ENCODE results near the gene GRIP1.

GRIP1 gene, protein sequence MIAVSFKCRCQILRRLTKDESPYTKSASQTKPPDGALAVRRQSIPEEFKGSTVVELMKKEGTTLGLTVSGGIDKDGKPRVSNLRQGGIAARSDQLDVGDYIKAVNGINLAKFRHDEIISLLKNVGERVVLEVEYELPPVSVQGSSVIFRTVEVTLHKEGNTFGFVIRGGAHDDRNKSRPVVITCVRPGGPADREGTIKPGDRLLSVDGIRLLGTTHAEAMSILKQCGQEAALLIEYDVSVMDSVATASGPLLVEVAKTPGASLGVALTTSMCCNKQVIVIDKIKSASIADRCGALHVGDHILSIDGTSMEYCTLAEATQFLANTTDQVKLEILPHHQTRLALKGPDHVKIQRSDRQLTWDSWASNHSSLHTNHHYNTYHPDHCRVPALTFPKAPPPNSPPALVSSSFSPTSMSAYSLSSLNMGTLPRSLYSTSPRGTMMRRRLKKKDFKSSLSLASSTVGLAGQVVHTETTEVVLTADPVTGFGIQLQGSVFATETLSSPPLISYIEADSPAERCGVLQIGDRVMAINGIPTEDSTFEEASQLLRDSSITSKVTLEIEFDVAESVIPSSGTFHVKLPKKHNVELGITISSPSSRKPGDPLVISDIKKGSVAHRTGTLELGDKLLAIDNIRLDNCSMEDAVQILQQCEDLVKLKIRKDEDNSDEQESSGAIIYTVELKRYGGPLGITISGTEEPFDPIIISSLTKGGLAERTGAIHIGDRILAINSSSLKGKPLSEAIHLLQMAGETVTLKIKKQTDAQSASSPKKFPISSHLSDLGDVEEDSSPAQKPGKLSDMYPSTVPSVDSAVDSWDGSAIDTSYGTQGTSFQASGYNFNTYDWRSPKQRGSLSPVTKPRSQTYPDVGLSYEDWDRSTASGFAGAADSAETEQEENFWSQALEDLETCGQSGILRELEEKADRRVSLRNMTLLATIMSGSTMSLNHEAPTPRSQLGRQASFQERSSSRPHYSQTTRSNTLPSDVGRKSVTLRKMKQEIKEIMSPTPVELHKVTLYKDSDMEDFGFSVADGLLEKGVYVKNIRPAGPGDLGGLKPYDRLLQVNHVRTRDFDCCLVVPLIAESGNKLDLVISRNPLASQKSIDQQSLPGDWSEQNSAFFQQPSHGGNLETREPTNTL

DNA sequence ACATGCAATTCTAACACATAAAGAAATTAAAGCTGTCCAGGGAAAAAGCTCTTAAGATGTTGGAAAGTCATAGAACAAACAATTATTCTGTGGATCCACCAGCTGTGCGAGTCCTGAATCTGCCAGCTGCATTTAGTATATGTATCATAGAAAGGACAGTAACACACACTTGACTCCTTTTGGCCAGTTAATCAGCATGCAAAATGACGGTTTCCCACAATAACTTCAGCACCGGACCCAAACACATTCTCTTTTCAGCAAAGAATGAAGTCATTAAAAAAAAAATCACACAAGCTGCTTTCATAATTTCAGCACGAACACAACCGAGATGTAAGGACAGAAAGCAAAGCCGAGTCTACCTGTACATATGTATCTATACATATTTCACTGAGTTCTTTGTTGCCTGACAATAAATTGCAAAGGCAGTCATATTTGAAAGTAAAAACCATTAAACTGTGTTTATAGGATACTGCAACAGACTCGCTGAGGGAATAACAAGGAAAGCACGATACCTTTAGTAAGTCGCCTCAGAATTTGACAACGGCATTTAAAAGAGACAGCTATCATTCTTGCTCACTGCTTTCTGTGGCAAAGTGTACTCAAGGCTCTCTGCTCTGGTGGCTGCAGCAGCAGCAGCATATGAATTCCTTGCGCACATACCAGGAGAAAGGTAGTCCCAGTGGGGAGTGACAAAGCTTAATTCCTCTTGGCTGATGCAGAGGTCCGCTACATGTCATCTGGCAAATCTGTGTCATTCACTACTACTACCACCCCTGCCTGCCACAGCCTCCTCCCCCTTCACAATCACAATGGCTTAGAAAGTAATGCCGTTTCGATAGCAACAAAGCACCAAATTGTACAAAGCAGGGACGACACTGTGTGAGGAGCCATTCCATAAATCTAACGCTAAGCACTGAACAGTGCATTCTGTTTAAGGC is at the start of gene GRIP1:
TSS of gene GRIP1 (minus strand) at position 739 of the 938 bp plus-strand sequence. CDS start at position 567, 172 bp downstream.
- DNase-seq, result no peak

DNA sequence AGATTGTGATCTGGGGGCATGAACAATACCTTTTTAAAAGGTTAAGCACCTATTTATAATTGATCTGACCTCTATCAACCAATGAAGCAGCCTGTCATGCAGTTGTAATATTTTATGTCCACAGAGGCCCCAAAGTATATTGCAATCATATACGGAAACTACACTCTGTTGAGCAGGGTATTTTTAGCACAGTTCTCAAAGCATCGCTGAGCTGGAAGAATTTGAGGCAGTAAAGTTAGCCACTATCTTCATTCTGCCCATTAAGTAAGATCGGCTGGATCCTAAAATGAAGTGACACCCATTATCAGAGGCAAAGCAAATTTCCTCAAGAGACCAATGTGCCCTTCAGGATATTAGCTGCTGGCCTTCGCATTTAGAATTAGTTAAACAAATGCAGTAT is 47.7 kb upstream of the GRIP1 start:
- DNase-seq, result no peak

DNA sequence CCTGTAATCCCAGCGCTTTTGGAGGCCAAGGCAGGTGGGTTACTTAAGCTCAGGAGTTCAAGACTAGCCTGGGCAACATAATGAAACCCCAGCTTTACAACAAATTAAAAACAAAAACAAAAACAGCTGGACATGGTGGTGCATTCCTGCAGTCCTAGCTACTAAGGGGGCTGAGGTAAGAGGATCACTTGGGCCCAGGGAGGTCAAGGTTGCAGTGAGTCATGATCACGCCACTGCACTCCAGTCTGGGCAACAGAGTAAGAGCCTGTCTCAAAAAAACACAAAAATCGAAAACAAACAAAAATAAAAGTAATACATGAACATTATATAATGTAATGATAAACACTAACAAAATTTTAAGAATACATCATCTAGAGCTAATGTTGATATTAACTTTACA is 46.2 kb upstream of the GRIP1 start:
- no peak for DNase-seq

DNA sequence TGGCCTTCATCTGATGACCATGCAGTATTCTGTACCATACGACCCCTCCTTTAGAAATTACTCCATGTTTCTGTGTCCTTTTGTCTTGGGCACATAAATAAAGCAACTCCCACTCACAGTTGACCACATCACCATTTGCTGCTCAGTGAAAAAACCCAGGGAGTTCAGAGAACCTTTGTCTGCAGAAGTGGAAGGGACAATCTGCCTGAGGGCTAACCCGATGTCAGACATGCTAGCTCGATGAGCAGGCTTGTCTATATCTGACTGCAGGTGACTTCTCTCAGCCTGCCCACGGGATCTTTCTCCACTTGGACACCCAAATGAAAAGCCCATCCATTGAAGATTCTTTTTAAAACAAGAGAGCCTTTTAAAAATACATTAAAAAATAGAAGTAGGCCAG is 45.7 kb upstream of the GRIP1 start:
- DNase-seq, result no peak

DNA sequence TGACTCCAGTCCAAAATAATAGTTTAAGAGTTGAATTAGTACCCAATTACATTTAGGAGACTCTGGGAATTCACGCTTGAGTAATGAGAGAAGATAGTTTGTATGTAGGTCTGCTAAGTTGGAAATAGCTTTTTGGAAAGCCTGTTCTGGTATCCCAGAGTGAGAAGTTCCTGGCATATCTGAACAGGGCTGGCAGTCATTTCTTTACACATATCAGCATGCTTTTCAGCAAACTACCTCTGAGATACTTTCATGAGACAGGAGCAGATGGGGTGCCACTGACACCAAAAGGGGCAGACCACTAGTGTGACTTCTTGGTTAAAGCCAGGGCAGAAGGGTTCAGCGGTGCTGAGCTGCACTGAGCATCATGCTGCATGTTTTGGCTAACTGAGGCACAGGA is 45.1 kb upstream of the GRIP1 start:
- DNase-seq, result no peak

DNA sequence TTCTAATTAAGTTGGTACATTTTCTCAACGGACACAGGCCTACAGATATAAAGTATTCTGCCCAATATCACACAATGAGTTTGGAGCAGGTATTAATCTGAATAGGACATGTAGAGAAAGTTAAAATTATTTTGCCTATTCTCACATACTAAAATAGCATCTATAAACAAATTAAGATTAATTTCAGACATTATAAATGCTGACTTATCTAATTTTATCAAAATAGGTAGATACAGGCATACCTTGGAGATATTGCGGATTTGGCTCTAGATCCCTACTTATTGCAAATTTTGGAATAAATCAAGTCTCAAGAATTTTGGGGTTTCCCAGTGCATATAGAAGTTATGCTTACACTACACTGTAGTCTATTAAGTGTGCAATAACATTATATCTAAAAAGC is 41.0 kb upstream of the GRIP1 start:
- no peak for DNase-seq

DNA sequence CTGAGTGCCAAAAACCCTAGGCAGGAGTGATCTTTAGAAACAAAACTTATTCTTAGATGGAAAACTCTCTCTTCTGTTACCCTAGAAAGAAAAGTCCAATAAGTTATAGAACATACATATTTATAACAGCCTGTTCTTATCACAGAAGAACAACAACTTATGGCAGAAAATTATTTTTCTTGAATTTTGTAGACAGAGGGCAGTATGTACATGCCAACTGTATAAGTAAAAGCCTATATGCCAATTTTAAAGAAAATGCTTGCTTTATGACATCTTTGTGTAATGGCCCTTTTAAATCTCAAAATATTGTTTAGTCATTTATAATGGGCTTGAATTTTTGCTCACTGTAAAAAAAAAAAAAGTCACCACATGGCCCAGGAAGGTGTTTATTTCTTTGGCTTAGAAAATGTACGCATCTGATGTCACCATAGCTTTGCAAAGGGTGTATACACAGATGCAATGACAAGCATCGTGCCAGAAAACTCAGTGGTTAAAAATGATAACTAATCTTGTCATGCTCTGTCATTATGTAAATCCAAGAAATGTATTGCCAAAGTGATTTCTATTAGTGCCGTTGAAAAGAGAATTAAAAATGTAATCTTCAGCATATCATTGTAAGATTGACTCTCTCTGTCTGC is 38.3 kb upstream of the GRIP1 start:
- no peak for DNase-seq

DNA sequence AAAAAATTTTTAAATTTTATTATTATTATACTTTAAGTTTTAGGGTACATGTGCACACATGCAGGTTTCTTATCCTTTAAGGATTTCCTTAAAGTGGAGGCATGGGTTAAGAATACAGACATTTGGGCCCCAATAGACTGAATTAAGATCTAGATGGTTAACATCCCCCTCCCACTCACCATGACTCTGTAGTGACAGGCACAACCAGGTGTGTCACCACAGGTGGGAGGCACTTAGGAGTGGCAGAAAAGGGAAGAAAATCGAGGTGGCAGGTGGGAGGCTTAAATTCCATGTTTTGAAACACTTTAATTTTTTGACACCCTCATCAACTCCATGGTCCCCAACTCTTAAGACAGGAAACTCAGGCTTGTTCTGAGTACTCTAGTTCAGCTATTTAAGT is 37.6 kb upstream of the GRIP1 start:
- DNase-seq, result no peak

DNA sequence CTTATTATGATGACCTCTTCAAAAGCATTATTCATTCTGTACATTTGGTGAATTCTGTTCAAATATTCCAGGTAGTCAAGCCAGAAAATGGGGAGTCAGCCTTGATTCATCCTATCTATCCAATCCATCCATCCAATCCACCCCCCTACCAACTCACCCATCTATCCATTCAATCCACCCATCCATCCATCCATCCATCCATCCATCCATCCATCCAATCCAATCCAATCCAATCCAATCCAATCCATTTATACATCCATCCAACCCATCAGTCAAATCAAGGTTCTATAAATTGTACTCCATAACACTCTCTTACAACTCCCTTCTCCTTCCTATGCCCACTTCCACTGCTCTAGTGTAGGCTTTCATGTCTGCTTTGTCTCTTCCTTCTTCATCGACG is 35.8 kb upstream of the GRIP1 start:
- DNase-seq, result no peak

DNA sequence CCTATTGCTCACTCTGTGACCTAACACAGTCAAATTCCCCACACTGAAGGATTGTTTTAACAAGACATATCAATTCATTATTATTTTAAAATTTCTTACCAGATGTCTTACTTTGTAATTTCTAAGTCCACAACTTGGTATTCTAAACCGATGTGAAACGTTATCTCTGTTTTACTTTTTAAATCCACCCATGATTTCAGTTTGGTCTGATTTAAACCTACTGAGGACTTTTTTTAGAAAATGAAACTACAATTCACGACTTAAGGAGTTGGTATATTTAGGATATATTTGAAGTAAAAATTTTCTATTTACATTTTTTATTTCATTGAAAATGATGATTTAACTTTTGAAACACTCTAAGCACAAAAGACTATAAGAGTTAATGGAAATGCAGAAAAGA is 35.1 kb upstream of the GRIP1 start:
- no peak for DNase-seq

DNA sequence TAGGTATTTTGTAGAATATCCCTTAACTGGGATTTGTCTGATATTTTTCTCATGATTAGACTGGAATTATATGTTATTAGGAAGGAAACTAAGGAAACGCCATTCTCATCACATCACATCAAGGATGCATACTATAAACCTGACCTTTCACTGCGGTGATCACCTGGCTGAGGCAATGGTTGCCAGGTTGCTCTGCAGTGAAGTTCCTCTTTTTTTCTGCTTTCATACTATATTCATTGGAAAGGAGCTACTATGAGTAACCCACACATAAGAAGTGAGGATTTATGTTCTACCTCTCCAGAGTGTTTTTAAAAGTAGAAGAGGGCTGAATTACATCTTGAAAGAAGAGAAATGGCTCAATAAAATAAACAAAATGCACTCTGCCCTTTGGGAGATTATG is 31.0 kb upstream of the GRIP1 start:
- no peak for DNase-seq

DNA sequence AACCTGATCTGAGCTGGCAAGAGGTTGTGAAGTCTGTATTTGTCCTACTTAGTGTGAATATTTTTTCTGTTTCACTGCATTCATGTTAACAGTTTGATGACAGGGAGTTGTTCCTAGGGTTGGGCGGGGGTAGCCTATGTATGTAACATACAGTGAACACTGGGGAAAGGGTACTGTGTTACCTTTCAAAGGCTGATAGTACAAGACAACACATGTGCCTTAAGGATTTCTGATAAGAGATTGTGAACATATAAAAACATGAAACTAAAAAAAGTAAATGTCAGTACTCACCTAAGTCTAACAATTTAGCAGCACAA is 30.5 kb upstream of the GRIP1 start:
- no peak for DNase-seq

DNA sequence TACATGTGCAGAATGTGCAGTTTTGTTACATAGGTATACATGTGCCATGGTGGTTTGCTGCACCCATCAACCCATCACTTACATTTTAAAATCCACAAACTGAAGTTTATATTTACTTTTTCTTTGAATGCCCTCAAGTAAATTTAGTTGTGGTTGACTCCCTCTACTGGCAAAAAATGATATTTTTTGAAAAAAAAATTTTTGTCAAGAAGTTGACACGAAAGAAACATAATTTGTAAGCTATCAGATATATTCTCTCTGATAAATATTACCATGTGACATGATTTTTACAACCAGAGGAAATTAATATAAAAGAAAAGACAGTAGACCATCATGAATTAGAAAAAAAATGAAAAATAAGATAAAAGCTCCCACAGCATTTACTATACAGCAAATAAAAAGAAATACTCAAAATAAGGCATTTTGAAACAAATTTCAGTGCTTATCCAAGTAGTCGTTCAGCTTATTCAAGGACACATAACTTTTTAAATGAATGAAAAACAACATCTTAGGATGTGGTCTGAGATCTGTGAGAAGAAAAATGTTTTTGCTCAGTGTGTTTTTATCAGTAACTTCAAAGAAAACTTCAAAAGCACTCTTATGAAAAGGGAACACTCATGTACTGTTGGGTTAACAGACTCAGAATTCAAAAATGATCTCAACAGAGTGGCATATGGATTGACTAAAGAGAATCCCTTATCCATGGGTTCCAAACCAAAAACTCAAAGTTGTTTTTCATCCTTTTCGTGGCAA is 30.0 kb upstream of the GRIP1 start:
- no peak for DNase-seq

DNA sequence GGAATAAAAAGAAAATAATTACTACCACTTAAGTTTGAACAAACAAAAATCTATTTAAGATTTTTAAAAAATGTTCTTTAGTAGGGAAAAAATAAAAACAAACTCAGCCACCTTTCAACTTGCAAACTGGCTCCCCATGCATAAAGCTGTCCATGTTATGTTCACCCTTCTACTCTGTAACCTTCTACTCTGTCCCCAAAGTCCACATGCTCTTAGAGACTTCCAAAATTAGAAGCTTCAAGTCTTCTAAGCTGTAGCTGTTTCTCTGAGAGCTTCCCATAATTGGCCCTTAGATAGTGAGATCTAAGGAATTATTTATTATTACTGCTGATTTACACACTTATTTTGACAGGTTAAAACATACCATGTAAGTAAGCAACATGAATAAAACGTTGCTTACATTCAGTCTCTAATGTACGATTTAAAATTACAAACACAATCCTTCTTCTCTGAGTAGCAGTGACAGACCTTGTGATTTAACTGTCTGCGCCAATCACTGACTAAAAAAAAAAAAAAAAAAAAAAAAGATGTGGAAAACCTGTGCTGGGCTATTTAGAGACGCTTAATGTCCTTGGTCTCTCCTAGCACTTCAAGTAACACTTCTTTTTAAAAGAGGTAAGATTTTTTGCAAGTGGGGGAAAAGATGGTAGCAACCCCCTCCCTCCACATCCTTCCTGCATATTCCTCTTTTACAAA is 28.3 kb upstream of the GRIP1 start:
- no peak for DNase-seq

DNA sequence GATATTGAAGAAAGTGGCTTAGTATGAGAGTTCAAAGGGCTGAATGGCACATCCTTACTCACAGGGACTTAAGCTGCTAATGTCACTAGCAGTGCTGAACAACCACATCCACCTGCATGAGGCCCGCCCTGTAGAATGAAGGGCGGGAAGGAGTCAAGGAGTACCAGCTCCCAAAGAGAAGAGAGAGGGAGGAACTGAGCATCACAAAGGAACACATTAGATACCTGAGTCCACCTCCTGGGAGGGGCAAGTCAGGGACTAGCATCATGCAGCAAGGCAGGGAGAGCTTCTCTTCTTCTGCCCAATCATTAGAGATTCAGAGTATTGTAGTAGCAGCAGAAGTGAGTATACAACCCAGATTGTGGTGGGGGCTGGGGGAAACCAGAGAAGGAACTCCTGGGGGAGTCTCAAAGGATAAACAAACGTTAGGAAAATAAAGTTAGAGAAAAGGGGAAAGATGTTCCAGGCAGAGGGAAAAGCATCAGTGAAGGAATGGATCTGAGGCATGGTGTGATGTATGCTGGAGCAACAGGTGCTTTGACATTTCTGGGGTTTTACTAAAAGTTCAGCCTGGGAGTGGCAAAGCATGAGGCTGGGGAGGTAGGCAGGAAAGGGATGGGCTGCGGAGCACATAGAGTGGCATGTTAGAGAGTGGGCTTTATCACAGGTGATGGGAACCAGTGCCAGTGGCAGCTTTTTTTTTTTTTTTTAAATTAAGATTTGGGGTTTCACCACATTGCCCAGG is 21.0 kb upstream of the GRIP1 start:
- DNase-seq, result no peak

DNA sequence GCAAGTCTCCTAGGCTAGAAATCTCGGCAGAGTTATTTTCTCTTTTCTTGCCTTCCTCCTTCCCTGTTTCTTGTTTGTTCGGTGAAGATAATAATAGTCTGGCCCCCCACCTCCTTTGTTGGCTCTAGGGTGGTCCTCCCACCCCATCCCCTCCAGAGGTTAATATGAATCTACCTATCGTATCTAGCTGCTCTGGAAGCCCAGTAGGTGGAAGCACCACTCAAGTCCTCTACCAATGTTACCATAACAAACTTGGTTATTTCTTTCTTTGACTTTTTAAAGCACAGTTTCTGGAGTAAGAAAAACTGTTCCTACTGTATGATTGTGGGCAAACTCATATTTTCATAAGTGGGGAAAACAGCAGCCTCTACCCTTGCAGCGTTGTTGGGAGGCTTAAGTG is 19.7 kb upstream of the GRIP1 start:
- DNase-seq, result no peak

DNA sequence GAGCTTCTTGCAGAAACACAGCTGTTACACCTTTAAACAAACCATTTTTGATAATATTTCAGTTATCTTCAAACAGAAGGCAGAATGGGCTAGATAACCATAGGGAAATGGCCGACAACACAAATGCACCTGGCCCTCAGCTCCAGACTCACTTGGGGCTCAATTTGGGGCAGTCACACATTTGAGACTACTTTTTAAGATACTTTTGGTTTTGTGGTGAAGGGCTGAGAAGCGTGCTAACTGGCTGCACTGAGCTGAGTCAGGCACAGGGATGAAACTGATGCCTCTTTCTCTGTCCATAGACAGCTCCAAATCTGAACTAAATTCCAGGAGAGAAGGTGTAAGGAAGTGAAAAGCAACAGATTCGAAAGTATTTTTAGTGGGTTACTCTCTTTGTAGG is 18.5 kb upstream of the GRIP1 start:
- no peak for DNase-seq

DNA sequence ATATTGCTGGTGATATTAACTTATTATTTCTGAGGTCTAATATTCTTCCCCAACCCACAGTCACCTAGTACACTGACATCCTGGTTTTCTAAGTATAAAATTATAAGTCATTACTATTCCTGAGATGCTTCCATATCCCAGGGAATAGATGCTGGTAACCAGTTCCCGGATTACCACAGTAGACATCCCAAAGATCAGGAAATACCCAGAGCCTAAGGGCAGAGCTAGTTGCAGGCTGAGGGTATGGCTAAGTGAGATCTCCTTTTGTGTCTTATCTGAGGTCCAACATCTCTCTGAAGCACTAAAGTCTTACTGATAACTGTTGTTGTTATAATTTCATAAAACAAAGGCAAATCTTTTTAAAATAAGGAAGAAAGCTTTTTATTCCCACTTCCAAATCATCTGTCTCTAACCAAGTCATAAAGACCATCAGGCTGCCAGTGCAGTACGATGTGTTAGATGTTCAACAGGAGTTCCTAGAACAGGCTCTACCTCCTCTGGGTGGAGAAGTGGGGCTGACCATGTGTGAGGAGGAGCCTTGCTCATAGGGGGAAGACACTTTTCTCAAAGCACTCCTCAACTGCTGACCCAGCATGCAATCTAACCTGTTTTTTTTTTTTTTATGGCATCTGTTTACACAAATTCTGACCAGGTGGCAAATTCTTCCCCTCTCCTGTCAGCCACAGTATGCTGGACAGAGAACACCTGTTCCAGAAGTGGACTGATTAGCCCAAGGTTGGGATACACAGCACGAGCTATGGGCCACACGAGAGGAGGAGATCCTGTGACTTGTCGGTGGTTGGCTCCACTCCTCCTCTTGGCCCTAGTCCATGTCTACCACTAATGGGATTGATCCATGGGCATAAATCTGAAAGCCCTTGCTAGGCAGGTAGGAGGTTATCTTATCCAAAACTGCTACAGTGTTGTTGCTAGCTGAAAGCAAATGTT is 16.1 kb upstream of the GRIP1 start:
- no peak for DNase-seq

All from NCI-H1048 (cell line).